ENCODE data around the gene SCYGR2. TPM values are rescaled to one million over a fixed set of nuclear protein-coding genes. Genes with fewer than 3 reads are reported as not detected.

SCYGR2 gene
- total and polyA plus RNA-seq, 10 donors, result not detected

DNA sequence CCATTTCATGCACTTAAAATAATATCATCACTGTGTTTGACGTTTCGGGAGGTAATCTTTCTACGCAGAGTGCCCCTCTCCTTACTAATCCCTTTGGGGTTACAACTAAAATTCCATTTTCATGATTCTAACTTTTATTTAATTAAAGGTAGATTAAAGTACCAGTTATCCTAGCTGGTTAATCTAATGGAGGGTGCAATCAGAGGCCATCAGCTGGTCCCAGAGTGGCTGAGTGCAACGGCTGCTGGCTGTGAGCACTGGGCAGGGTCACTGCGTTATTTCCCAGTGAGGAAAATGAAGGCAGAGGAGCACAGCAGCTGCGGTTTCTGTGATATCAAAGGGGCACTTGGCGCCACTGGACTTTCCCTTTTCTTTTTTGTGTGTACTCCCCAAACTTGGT, 30.7 kb downstream of the SCYGR2 start:
- Histone ChIP-seq H3K9me3 (no peaks in the 10 kb centered on the region), H3K4me3 (no peak overlapping the region), H3K36me3 (no peaks in the 10 kb centered on the region), H3K27ac (no peak overlapping the region), H3K27me3 (replicated peaks in 1 of 7) (peaks cover 0 to 11% (median 0%) of the 10 kb centered on the region in 7 donors), H3K4me1 (no peaks in the 10 kb centered on the region)
- no peak for TF ChIP-seq POLR2AphosphoS5 (IDR thresholded peaks at IDR 0.05)
- TF ChIP-seq, protein P1, sequence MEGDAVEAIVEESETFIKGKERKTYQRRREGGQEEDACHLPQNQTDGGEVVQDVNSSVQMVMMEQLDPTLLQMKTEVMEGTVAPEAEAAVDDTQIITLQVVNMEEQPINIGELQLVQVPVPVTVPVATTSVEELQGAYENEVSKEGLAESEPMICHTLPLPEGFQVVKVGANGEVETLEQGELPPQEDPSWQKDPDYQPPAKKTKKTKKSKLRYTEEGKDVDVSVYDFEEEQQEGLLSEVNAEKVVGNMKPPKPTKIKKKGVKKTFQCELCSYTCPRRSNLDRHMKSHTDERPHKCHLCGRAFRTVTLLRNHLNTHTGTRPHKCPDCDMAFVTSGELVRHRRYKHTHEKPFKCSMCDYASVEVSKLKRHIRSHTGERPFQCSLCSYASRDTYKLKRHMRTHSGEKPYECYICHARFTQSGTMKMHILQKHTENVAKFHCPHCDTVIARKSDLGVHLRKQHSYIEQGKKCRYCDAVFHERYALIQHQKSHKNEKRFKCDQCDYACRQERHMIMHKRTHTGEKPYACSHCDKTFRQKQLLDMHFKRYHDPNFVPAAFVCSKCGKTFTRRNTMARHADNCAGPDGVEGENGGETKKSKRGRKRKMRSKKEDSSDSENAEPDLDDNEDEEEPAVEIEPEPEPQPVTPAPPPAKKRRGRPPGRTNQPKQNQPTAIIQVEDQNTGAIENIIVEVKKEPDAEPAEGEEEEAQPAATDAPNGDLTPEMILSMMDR (IDR thresholded peaks at IDR 0.05 in 8 of 11, conservative IDR thresholded peaks at IDR 0.05 in 3 of 11), result no peak
- TF ChIP-seq POLR2A (IDR thresholded peaks at IDR 0.05), result no peak
- DNase-seq, result no peak
- 78 to 88% (median 82%) methylated on average over 7 of the region's 7 CpGs for WGBS, 5 donors
- intact Hi-C loops (cut with DNase I; ENCODE audit: low total_unique reads), result no loop called here

DNA sequence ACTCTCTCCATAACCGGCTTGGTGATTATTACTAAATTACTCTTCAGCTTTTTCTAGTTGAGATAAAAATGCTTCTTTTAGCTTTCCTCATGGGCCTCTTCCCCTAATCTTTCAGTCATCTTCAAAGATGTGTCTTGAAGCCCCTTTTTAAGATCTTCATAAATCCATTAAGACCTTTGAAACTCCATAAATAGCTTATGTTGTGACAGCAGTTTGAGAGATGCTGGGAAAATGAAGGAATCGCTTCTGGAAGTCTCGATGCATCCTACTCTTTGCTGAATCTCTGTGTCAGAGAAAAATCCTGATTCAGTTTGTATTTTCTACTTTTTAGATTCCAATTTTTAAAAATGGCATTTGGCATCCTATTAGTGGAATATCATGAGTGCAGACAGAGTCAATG, 31.6 kb downstream of the SCYGR2 start:
- no peaks in the 10 kb centered on the region for H3K4me1 ChIP-seq
- H3K27ac ChIP-seq, result no peak overlapping the region
- intact Hi-C loops (cut with DNase I; ENCODE audit: low total_unique reads), result no loop called here
- no peaks in the 10 kb centered on the region for H3K36me3 ChIP-seq
- H3K9me3 ChIP-seq, result no peaks in the 10 kb centered on the region
- no peak for DNase-seq
- 84 to 95% (median 90%) methylated on average over 3 of the region's 3 CpGs for WGBS, 5 donors
- H3K27me3 ChIP-seq (replicated peaks in 1 of 7), result peaks cover 0 to 11% (median 0%) of the 10 kb centered on the region in 7 donors
- TF ChIP-seq POLR2A (IDR thresholded peaks at IDR 0.05) (no peak), POLR2AphosphoS5 (IDR thresholded peaks at IDR 0.05) (no peak)
- TF ChIP-seq, protein P1 (IDR thresholded peaks at IDR 0.05 in 8 of 11, conservative IDR thresholded peaks at IDR 0.05 in 3 of 11), result no peak
- H3K4me3 ChIP-seq, result no peak overlapping the region

DNA sequence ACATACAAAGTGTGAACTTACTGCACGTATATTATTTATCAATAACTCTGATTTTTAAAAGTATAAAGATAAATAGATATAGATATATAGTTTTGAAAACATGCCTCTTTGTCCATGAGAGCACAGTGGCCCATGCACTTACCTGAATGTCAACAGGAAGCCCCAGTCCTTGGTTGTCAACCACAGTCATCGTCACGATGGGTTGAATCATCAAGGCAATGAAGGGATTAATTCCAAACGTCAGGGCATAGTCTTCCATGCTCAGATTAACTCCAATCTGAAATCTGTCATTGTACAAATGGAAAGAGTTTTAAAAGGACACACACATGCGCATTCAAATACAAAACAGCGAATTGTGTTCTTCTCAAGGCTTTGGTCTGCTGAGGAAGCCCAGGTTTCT, 34.1 kb downstream of the SCYGR2 start:
- Histone ChIP-seq H3K9me3 (no peaks in the 10 kb centered on the region), H3K27me3 (replicated peaks in 1 of 7) (peaks cover 0 to 11% (median 0%) of the 10 kb centered on the region in 7 donors), H3K27ac (no peak overlapping the region), H3K4me1 (no peaks in the 10 kb centered on the region), H3K36me3 (no peaks in the 10 kb centered on the region), H3K4me3 (no peak overlapping the region)
- 77 to 89% (median 82%) methylated on average over 6 of the region's 6 CpGs for WGBS, 5 donors
- TF ChIP-seq POLR2AphosphoS5 (IDR thresholded peaks at IDR 0.05) (no peak), POLR2A (IDR thresholded peaks at IDR 0.05) (no peak)
- TF ChIP-seq, protein P1 (IDR thresholded peaks at IDR 0.05 in 8 of 11, conservative IDR thresholded peaks at IDR 0.05 in 3 of 11), result no peak
- intact Hi-C loops (cut with DNase I; ENCODE audit: low total_unique reads), result no loop called here
- no peak for DNase-seq

DNA sequence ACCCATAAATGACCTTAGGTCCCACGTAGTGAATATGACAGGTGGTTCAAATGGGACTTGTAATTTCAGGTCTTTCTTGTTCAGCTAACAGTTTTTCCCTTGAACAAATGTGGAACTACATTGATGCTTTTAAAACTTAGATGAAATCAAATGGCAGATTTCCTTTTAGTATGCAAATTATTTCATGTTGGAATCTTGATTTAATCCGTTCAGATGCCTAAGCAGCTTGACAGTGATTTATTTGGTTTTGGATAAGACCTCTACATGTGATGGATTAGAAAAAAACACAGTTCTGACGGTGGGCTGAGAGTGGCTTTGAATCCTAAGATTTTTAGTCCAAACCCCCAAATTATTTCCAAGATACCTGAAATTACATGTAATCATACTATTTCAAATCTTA, 35.5 kb downstream of the SCYGR2 start:
- Histone ChIP-seq H3K36me3 (no peaks in the 10 kb centered on the region), H3K9me3 (no peaks in the 10 kb centered on the region), H3K4me3 (no peak overlapping the region), H3K27me3 (replicated peaks in 1 of 7) (peaks cover 0 to 8% (median 0%) of the 10 kb centered on the region in 7 donors), H3K27ac (no peak overlapping the region), H3K4me1 (no peaks in the 10 kb centered on the region)
- intact Hi-C loops (cut with DNase I; ENCODE audit: low total_unique reads), result no loop called here
- no peak for DNase-seq
- TF ChIP-seq, protein P1 (IDR thresholded peaks at IDR 0.05 in 8 of 11, conservative IDR thresholded peaks at IDR 0.05 in 3 of 11), result no peak
- TF ChIP-seq POLR2AphosphoS5 (IDR thresholded peaks at IDR 0.05) (no peak), POLR2A (IDR thresholded peaks at IDR 0.05) (no peak)
- 63 to 76% (median 75%) methylated on average over 3 of the region's 3 CpGs for WGBS, 5 donors

All from spleen (tissue), 11 donors.